SK-N-SH treated with all-trans-retinoic acid at 6 μM for 48 hours (cell line): ENCODE data around the gene CD4.

Experiments used
- ATAC-seq: fragments of 200-7000 bp; cut with Tn5 transposase; 3 replicates; pipeline ENCODE4 v1.9.1; 2020; ENCODE audit warnings: mild to moderate bottlenecking, moderate library complexity
- ARNTL ChIP-seq: fragments of 450-650 bp; formaldehyde crosslinking; IDR thresholded peaks from 2 replicates; pipeline ENCODE4 v1.5.0; 2020; ENCODE audit warnings: low read depth, mild to moderate bottlenecking, moderate library complexity, borderline replicate concordance
- BACH2 ChIP-seq: fragments of 250-450 bp; sonication (Bioruptor Pico); IDR thresholded peaks from 2 replicates; pipeline ENCODE4 v1.9.0; 2021; ENCODE audit warnings: mild to moderate bottlenecking, borderline replicate concordance
- CREB5 ChIP-seq: fragments of 250-450 bp; sonication (Bioruptor Pico); IDR thresholded peaks from 2 replicates; pipeline ENCODE4 v1.5.1; 2020; ENCODE audit warnings: low read depth, mild to moderate bottlenecking, moderate library complexity
- CSDC2 ChIP-seq: fragments of 250-450 bp; sonication (Bioruptor Pico); IDR thresholded peaks from 2 replicates; pipeline ENCODE4 v1.5.0; 2020; ENCODE audit warnings: mild to moderate bottlenecking, moderate library complexity
- CSRNP3 ChIP-seq: fragments of 250-450 bp; sonication (Bioruptor Pico); IDR thresholded peaks from 2 replicates; pipeline ENCODE4 v1.5.1; 2021; ENCODE audit warnings: mild to moderate bottlenecking, moderate library complexity
- ESRRG ChIP-seq: fragments of 250-450 bp; sonication (Bioruptor Pico); IDR thresholded peaks from 2 replicates; pipeline ENCODE4 v1.6.1; 2021; ENCODE audit warnings: mild to moderate bottlenecking
- GLIS3 ChIP-seq: fragments of 250-450 bp; sonication (Bioruptor Pico); IDR thresholded peaks from 2 replicates; pipeline ENCODE4 v1.5.0; 2020; ENCODE audit warnings: mild to moderate bottlenecking, moderate library complexity
- ISL1 ChIP-seq: fragments of 250-450 bp; sonication (Bioruptor Pico); IDR thresholded peaks from 2 replicates; pipeline ENCODE4 v2.1.2; 2022; ENCODE audit warnings: mild to moderate bottlenecking, moderate library complexity
- OSR1 ChIP-seq: fragments of 250-450 bp; sonication (Bioruptor Pico); IDR thresholded peaks from 2 replicates; pipeline ENCODE4 v1.8.0; 2022; ENCODE audit warnings: moderate library complexity, mild to moderate bottlenecking, inconsistent platforms
- PATZ1 ChIP-seq: fragments of 250-450 bp; sonication (Bioruptor Pico); IDR thresholded peaks from 2 replicates; pipeline ENCODE4 v1.8.0; 2020; ENCODE audit warnings: mild to moderate bottlenecking, moderate library complexity, borderline replicate concordance
- POU6F1 ChIP-seq: fragments of 250-450 bp; sonication (Bioruptor Pico); IDR thresholded peaks from 2 replicates; pipeline ENCODE4 v1.8.0; 2021; ENCODE audit warnings: low read depth, mild to moderate bottlenecking, moderate library complexity, borderline replicate concordance
- PPARA ChIP-seq: fragments of 250-450 bp; sonication (Bioruptor Pico); IDR thresholded peaks from 2 replicates; pipeline ENCODE4 v1.5.0; 2020; ENCODE audit warnings: mild to moderate bottlenecking, borderline replicate concordance
- SNAI2 ChIP-seq: fragments of 250-450 bp; sonication (Bioruptor Pico); IDR thresholded peaks from 2 replicates; pipeline ENCODE4 v1.5.0; 2020; ENCODE audit warnings: mild to moderate bottlenecking, moderate library complexity
- TCF4 ChIP-seq: fragments of 250-450 bp; sonication (Bioruptor Pico); IDR thresholded peaks from 2 replicates; pipeline ENCODE4 v1.8.0; 2021; ENCODE audit warnings: mild to moderate bottlenecking, moderate library complexity, borderline replicate concordance
- TSHZ2 ChIP-seq: fragments of 250-450 bp; sonication (Bioruptor Pico); IDR thresholded peaks from 2 replicates; pipeline ENCODE4 v1.5.0; 2020; ENCODE audit warnings: mild to moderate bottlenecking, moderate library complexity
- ZC3H10 ChIP-seq: fragments of 250-450 bp; sonication (Bioruptor Pico); IDR thresholded peaks from 2 replicates; pipeline ENCODE4 v1.5.1; 2021; ENCODE audit warnings: mild to moderate bottlenecking, moderate library complexity
- ZFP30 ChIP-seq: fragments of 450-650 bp; formaldehyde crosslinking; IDR thresholded peaks from 2 replicates; pipeline ENCODE4 v1.5.0; 2022; ENCODE audit warnings: mild to moderate bottlenecking, moderate library complexity
- ZNF565 ChIP-seq: fragments of 450-650 bp; formaldehyde crosslinking; conservative IDR thresholded peaks from 2 replicates; pipeline ENCODE4 v1.5.0; 2020; ENCODE audit warnings: low read depth, mild to moderate bottlenecking, moderate library complexity
- ZNF70 ChIP-seq: fragments of 450-650 bp; formaldehyde crosslinking; IDR thresholded peaks from 2 replicates; pipeline ENCODE4 v1.5.0; 2020; ENCODE audit warnings: mild to moderate bottlenecking, moderate library complexity
- ZNF8 ChIP-seq: fragments of 450-650 bp; formaldehyde crosslinking; IDR thresholded peaks from 2 replicates; pipeline ENCODE4 v1.5.0; 2020; ENCODE audit warnings: mild to moderate bottlenecking, moderate library complexity

CD4 gene

GRCh38 chr12:6753772-6754356 lies 35.5 kb upstream of the CD4 start:
- TF ChIP-seq CSDC2 (CRISPR knock-in tag): no peak
- TF ChIP-seq TCF4 (CRISPR knock-in tag): no peak
- no peak for TF ChIP-seq PPARA (CRISPR knock-in tag)
- no peak for TF ChIP-seq ZNF8
- no peak for TF ChIP-seq ARNTL (CRISPR knock-in tag)
- TF ChIP-seq CSRNP3 (CRISPR knock-in tag): no peak
- TF ChIP-seq TSHZ2: peak; percentile 59; the same call in 1 of the 2 replicates
- no peak for TF ChIP-seq ESRRG (CRISPR knock-in tag)
- no peak; the same call in 2 of the 3 replicates for ATAC-seq

- ATAC-seq: no peak
- no peak for TF ChIP-seq ZFP30
- no peak for TF ChIP-seq ZNF565 (CRISPR knock-in tag)
- no peak for TF ChIP-seq POU6F1
- TF ChIP-seq PATZ1 (CRISPR knock-in tag): no peak
- TF ChIP-seq OSR1 (CRISPR knock-in tag): no peak
- TF ChIP-seq ISL1 (CRISPR knock-in tag): no peak
- no peak for TF ChIP-seq CREB5 (CRISPR knock-in tag)
- TF ChIP-seq ZNF70 (CRISPR knock-in tag): no peak
- TF ChIP-seq SNAI2 (CRISPR knock-in tag): no peak
- no peak for TF ChIP-seq ARNTL (CRISPR knock-in tag)
- no peak for TF ChIP-seq TSHZ2
- TF ChIP-seq BACH2 (CRISPR knock-in tag): no peak
- TF ChIP-seq ZC3H10: no peak
- no peak for TF ChIP-seq TCF4 (CRISPR knock-in tag)
- TF ChIP-seq GLIS3: no peak
These were observed 34.9 kb upstream of the CD4 start for GRCh38 chr12:6754411-6754810.
